Spleen (tissue), 7 donors: ENCODE results near the gene FMN2.

Source experiments
- CTCF ChIP-seq, 11 experiments: fragments of 200-600 bp in 7 of 11; fragments of 450-650 bp in 4 of 11; sonication (generic) in 4 of 11; IDR thresholded peaks in 8 of 11; conservative IDR thresholded peaks in 3 of 11; 1 replicate in 7 of 11; 2 replicates in 4 of 11; pipeline versions ENCODE4 v1.4.0 to v1.8.0; 2016 to 2021; ENCODE audit warnings: antibody characterized with exemption in 11 of 11, inconsistent platforms in 4 of 11, mild to moderate bottlenecking in 1 of 11
- POLR2AphosphoS5 ChIP-seq, 3 donors: sonication (generic); formaldehyde crosslinking; IDR thresholded peaks; one replicate each; pipeline ENCODE4 v1.5.1; 2017; ENCODE audit warnings: antibody characterized with exemption in 3 of 3
- donor health status: DM: no; HTN: no; CAD: no; lungs with moderate emphysema.
- donor health status: DM: no; HTN: no; CAD: no.
- donor health status: DM: no; HTN: no; CAD: no.

GRCh38 chr1:240503558-240503957 lies 411.9 kb downstream of the FMN2 start:
- TF ChIP-seq CTCF (IDR thresholded peaks at IDR 0.05 in 8 of 11, conservative IDR thresholded peaks at IDR 0.05 in 3 of 11) (no peak), POLR2AphosphoS5 (IDR thresholded peaks at IDR 0.05) (no peak)
